ENCODE data around the gene YJEFN3. TPM values are rescaled to one million over a fixed set of nuclear protein-coding genes. Genes with fewer than 3 reads are reported as not detected.

YJEFN3 gene
- polyA plus RNA-seq, 3 donors = 2.3 TPM; not detected in 2

- no peak for TF ChIP-seq CTCF (IDR thresholded peaks at IDR 0.05)
- Mint-ChIP-seq H3K4me3 (no peak overlapping the region), H3K27me3 (ENCODE audit: low read depth in 3 of 3) (peaks cover 2 to 4% (median 3%) of the 10 kb centered on the region in 3 donors), H3K4me1 (peaks cover 6% of the 10 kb centered on the region), H3K27ac (peak overlapping the region in 2 of 7 donors; percentile 21 to 50), H3K36me3 (no peaks in the 10 kb centered on the region), H3K9me3 (peaks cover 5 to 11% (median 9%) of the 10 kb centered on the region in 7 donors)
- H4K20me1 ChIP-seq (ENCODE audit: insufficient read depth, low read length) = no peaks in the 10 kb centered on the region
- no peaks in the 10 kb centered on the region for H3K27me3 ChIP-seq (ENCODE audit: control insufficient read depth in 2 of 2, insufficient read depth in 2 of 2, low read length in 2 of 2)
- intact Hi-C loops (cut with micrococcal nuclease) = no loop called here
- no peak overlapping the region for H3K9ac ChIP-seq (ENCODE audit: insufficient read depth, low read length, poor library complexity, severe bottlenecking)
- peak; percentile 29 to 80 (median 41) for DNase-seq
- H3K4me3 ChIP-seq (replicated peaks in 1 of 3; ENCODE audit: low read depth in 2 of 3, low read length in 3 of 3) = no peak overlapping the region
- H3K9me3 ChIP-seq (replicated peaks in 1 of 2; ENCODE audit: control insufficient read depth in 1 of 2, insufficient read depth in 1 of 2, low read length in 2 of 2) = peaks cover 0 to 17% of the 10 kb centered on the region in 2 donors
- H3K27ac ChIP-seq (ENCODE audit: low read depth in 1 of 2, low read length in 2 of 2) = no peak overlapping the region
- H3K4me2 ChIP-seq (replicated peaks; ENCODE audit: extremely low read depth, low read length, poor library complexity, severe bottlenecking) = no peak overlapping the region
- peak overlapping the region; percentile 34 for H2AFZ ChIP-seq (ENCODE audit: insufficient read depth, low read depth, low read length, poor library complexity, severe bottlenecking)
- no peaks in the 10 kb centered on the region for H3K36me3 ChIP-seq (replicated peaks in 1 of 2; ENCODE audit: control insufficient read depth in 1 of 2, insufficient read depth in 2 of 2, low read length in 2 of 2)
- H3K79me2 ChIP-seq (ENCODE audit: insufficient read depth, low read length) = no peaks in the 10 kb centered on the region
- H3K4me1 ChIP-seq (ENCODE audit: control insufficient read depth in 1 of 2, insufficient read depth in 2 of 2, low read length in 2 of 2) = peaks cover 0 to 3% of the 10 kb centered on the region in 2 donors
- 53% methylated on average over 10 of the region's 13 CpGs for WGBS (ENCODE audit: insufficient coverage)
Measured at GRCh38 chr19:19548915-19549759, 20.4 kb downstream of the YJEFN3 start.

GRCh38 chr19:19549804-19550464, 21.2 kb downstream of the YJEFN3 start:
- no peak overlapping the region for H3K4me2 ChIP-seq (replicated peaks; ENCODE audit: extremely low read depth, low read length, poor library complexity, severe bottlenecking)

More at GRCh38 chr19:19549804-19550464, 21.2 kb downstream of the YJEFN3 start:
- TF ChIP-seq CTCF (IDR thresholded peaks at IDR 0.05) = no peak
- H3K9me3 Mint-ChIP-seq = peaks cover 5 to 8% (median 6%) of the 10 kb centered on the region in 7 donors
- Histone ChIP-seq H3K36me3 (replicated peaks in 1 of 2; ENCODE audit: control insufficient read depth in 1 of 2, insufficient read depth in 2 of 2, low read length in 2 of 2) (no peaks in the 10 kb centered on the region), H2AFZ (ENCODE audit: insufficient read depth, low read depth, low read length, poor library complexity, severe bottlenecking) (no peak overlapping the region), H3K9ac (ENCODE audit: insufficient read depth, low read length, poor library complexity, severe bottlenecking) (no peak overlapping the region), H3K27ac (ENCODE audit: low read depth in 1 of 2, low read length in 2 of 2) (no peak overlapping the region), H3K9me3 (replicated peaks in 1 of 2; ENCODE audit: control insufficient read depth in 1 of 2, insufficient read depth in 1 of 2, low read length in 2 of 2) (peaks cover 0 to 11% of the 10 kb centered on the region in 2 donors), H3K4me1 (ENCODE audit: control insufficient read depth in 1 of 2, insufficient read depth in 2 of 2, low read length in 2 of 2) (peaks cover 0 to 3% of the 10 kb centered on the region in 2 donors), H3K4me3 (replicated peaks in 1 of 3; ENCODE audit: low read depth in 2 of 3, low read length in 3 of 3) (no peak overlapping the region), H4K20me1 (ENCODE audit: insufficient read depth, low read length) (no peaks in the 10 kb centered on the region), H3K79me2 (ENCODE audit: insufficient read depth, low read length) (no peaks in the 10 kb centered on the region), H3K27me3 (ENCODE audit: control insufficient read depth in 2 of 2, insufficient read depth in 2 of 2, low read length in 2 of 2) (no peaks in the 10 kb centered on the region)
- H3K27ac Mint-ChIP-seq = peak overlapping the region in 1 of 7 donors; percentile 21
- peaks cover 6% of the 10 kb centered on the region for H3K4me1 Mint-ChIP-seq
- H3K27me3 Mint-ChIP-seq (ENCODE audit: low read depth in 3 of 3) = peaks cover 2 to 4% (median 3%) of the 10 kb centered on the region in 3 donors
- intact Hi-C loops (cut with micrococcal nuclease) = no loop called here
- no peak overlapping the region for H3K4me3 Mint-ChIP-seq
- DNase-seq = peak in 2 of 3 donors; percentile 15 to 58
- WGBS (ENCODE audit: insufficient coverage) = 81% methylated on average over 20 of the region's 23 CpGs
- no peaks in the 10 kb centered on the region for H3K36me3 Mint-ChIP-seq
